SK-N-SH treated with all-trans-retinoic acid at 6 μM for 48 hours (cell line): Measurements from ENCODE around the gene OXCT1.

Source experiments
- BACH2 ChIP-seq: fragments of 250-450 bp; sonication (Bioruptor Pico); IDR thresholded peaks from 2 replicates; pipeline ENCODE4 v1.9.0; 2021; ENCODE audit warnings: mild to moderate bottlenecking, borderline replicate concordance
- ISL1 ChIP-seq: fragments of 250-450 bp; sonication (Bioruptor Pico); IDR thresholded peaks from 2 replicates; pipeline ENCODE4 v2.1.2; 2022; ENCODE audit warnings: mild to moderate bottlenecking, moderate library complexity
- PATZ1 ChIP-seq: fragments of 250-450 bp; sonication (Bioruptor Pico); IDR thresholded peaks from 2 replicates; pipeline ENCODE4 v1.8.0; 2020; ENCODE audit warnings: mild to moderate bottlenecking, moderate library complexity, borderline replicate concordance
- SNAI2 ChIP-seq: fragments of 250-450 bp; sonication (Bioruptor Pico); IDR thresholded peaks from 2 replicates; pipeline ENCODE4 v1.5.0; 2020; ENCODE audit warnings: mild to moderate bottlenecking, moderate library complexity
- ZFP3 ChIP-seq: fragments of 250-450 bp; sonication (Bioruptor Pico); IDR thresholded peaks from 2 replicates; pipeline ENCODE4 v1.5.0; 2020; ENCODE audit warnings: mild to moderate bottlenecking, moderate library complexity

GRCh38 chr5:41808294-41808693 is 61.9 kb downstream of the OXCT1 start:
- TF ChIP-seq PATZ1 (CRISPR knock-in tag) (no peak), SNAI2 (CRISPR knock-in tag) (no peak), ISL1 (no peak), BACH2 (CRISPR knock-in tag) (no peak), ZFP3 (CRISPR knock-in tag) (no peak)
